Globus pallidus (tissue), 1 donor: Measurements from ENCODE around the gene GALE.
"Not testable (repeated sequence)": the region's sequence is repeated elsewhere in the genome, so short reads cannot be mapped to it uniquely, and the experiment has no call there.

ENCODE experiments used
- DNase-seq: peaks from one replicate; pipeline ENCODE4 v3.0.0-alpha.2; 2015; ENCODE audit warnings: low spot score

Gene GALE

GRCh38 chr1:23809751-23810171 lies 9.2 kb upstream of the GALE start:
- DNase-seq, result peak; percentile 75

GRCh38 chr1:23807453-23807852 lies 6.9 kb upstream of the GALE start:
- DNase-seq, result no peak

GRCh38 chr1:23806280-23806679 lies 5.7 kb upstream of the GALE start:
- DNase-seq, result no peak

- no peak for DNase-seq
Measured at GRCh38 chr1:23805025-23805424, 4.5 kb upstream of the GALE start.

GRCh38 chr1:23804183-23804835 lies 3.8 kb upstream of the GALE start:
- DNase-seq, result no peak

GRCh38 chr1:23803674-23804073 lies 3.1 kb upstream of the GALE start:
- DNase-seq, result no peak

GRCh38 chr1:23802809-23803342 lies 2.3 kb upstream of the GALE start:
- DNase-seq, result not testable (repeated sequence)

GRCh38 chr1:23801876-23802275 lies 1.3 kb upstream of the GALE start:
- no peak for DNase-seq

GRCh38 chr1:23801338-23801748 lies 789 bp upstream of the GALE start:
- no peak for DNase-seq

GRCh38 chr1:23799570-23800399 lies 769 bp downstream of the GALE start:
- DNase-seq, result no peak

- DNase-seq, result no peak
Measured at GRCh38 chr1:23799255-23799569, 1.3 kb downstream of the GALE start.

- no peak for DNase-seq
Measured at GRCh38 chr1:23798662-23799142, 1.9 kb downstream of the GALE start.

- no peak for DNase-seq
Measured at GRCh38 chr1:23797478-23798448, 2.8 kb downstream of the GALE start.

- DNase-seq, result no peak
Measured at GRCh38 chr1:23796466-23797271, 3.9 kb downstream of the GALE start.

GRCh38 chr1:23795676-23796465 lies 4.7 kb downstream of the GALE start:
- no peak for DNase-seq

- DNase-seq, result not testable (repeated sequence)
Measured at GRCh38 chr1:23794732-23795182, 5.8 kb downstream of the GALE start.

- no peak for DNase-seq
Measured at GRCh38 chr1:23793861-23794731, 6.5 kb downstream of the GALE start.

GRCh38 chr1:23793018-23793781 lies 7.4 kb downstream of the GALE start:
- DNase-seq, result no peak
